RPMI8226 (cell line): ENCODE measurements around the gene TMC4.
A peak's percentile ranks its signal among the peaks of the same experiment; 100 is the strongest.
"Not testable (repeated sequence)": the region's sequence is repeated elsewhere in the genome, so short reads cannot be mapped to it uniquely, and the experiment has no call there.

Experiments
- DNase-seq: peaks from one replicate; pipeline ENCODE4 v3.0.0-alpha.2; 2015

Gene TMC4

DNA sequence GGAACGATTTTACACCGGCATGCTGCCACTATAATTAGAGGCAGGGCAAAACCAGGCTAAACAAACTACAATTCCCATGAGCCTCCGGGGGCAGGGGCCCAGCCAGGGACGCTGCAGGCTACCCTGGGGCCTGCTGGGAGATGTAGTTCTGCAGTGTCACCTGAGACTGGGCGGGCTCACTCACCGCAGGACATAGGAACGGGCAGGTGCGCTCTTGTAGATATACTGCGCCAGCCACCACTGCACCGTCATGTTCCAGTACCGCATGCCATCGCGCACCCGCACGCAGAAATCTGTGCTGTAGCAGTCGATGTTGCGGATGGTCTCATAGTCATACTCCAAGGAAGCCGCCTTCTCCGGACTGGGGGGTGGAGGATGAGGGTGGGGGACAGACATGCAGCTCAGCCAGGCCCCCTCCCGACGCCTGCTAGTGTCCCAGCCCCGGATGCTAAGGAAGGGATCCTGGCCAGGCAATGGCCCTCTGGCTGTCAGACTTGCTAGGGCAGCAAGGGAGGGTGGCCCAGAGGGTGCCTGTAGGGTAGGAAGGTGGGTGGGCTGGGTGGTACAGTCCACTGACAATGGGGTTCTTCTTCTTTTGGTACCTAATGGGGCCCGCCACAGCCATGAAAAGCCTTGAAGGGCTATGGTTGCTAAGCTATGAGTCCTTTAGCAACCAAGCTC lies 5.8 kb upstream of the TMC4 start:
- no peak for DNase-seq

DNA sequence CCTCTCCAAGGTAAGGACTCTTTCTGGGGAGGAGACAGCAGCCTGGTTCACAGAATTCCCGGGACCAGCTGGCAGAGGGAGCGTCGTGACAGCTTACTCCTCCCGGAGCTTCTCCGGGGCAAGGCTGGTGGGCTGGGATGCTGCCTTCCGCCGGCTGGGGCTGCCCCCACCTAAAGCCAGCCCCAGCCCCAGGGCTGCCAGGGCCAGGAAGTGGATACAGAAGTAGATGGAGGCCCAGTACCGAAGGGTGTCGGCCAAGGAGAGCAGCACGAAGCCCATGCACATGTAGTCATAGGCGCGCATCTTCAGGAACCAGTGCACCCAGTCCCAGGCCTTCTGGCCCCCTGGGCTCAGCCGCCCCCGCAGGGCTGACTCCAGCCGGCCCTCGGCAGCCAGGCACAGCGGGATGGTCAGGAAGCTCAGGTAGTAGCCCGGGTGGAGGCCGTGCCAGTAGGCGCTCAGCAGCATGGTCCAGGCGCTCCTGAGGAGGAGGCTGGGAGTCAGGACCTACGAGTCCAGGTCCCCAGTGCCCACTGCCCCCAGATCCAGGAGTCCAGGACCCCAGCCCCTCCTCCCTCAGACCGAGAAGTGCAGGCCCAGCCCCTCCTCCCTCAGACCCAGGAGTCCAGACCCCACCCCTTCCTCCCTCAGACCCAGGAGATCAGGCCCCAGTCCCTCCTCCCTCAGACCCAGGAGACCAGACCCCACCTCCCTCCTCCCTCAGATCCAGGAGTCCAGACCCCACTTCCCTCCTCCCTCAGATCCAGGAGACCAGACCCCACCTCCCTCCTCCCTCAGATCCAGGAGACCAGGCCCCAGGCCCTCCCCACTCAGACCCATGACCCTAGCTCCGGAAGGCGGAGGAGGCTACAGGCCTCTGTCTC lies 1.2 kb upstream of the TMC4 start:
- DNase-seq, result no peak

DNA sequence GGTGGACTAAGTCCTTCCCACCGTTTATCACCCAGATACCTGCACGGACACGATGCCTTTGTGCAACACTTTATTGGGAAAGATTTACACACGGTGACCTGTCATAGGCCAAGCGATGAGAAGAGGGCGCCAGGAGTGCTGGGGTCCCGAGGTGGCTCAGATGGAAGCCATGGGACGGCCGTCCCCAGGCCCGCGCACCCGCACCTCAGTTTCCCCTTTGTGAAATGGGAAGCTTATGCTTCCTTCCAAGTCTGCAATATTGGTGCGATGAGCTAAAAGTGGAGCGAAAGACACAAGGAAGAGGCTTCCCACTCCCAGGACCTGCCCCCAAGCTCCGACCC lies 369 bp upstream of the TMC4 start:
- no peak for DNase-seq

DNA sequence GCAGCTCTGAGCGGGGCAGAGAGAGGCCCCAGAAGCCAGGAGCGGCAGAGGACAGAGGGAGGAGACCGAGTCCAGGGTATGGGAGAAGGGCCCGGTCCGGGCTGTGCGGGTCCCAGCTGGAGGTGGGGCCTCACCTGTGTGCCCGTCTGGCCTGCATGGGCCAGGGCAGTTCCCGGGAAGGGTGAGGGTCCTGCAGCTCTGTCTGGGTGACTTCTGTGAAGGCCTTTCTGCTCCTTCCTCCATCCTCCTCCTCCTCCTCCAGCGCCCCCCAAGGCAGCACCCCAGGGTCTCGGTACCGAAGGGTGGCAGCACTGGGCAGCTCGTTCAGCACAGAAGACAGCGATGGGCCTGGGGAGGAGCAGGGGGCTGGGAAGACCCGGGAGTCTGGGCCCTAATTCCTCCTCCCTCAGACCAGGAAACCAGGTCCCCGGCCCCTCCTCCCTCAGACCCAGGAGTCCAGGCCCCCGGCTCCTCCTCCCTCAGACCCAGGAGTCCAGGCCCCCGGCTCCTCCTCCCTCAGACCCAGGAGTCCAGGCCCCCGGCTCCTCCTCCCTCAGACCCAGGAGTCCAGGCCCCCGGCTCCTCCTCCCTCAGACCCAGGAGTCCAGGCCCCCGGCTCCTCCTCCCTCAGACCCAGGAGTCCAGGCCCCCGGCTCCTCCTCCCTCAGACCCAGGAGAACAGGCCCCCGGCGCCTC lies 1.1 kb downstream of the TMC4 start:
- DNase-seq, result not testable (repeated sequence)

DNA sequence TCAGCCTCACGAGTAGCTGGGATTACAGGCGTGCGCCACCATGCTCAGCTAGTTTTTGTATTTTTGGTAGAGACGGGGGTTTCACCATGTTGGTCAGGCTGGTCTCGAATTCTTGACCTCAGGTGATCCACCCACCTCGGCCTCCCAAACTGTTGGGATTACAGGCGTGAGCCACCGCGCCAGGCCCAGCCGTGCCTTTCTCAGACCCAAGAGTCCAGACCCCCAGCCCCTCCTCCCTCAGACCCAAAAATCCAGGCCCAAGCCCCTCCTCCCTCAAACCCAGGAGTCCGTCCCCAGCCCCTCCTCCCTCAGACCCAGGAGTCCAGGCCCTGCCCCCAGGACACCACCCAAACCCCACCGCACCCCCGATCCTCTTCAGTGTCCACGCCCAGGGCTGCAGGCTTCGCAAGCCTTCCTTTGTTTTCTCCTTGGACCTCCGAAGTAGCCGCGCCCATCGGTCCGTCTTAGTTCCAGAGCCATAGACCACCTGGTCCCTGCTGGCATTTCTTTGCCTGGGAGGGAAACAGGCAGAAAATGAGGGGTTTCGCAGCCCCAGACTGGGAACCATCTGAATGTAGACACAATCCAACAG lies 3.7 kb downstream of the TMC4 start:
- DNase-seq, result no peak

DNA sequence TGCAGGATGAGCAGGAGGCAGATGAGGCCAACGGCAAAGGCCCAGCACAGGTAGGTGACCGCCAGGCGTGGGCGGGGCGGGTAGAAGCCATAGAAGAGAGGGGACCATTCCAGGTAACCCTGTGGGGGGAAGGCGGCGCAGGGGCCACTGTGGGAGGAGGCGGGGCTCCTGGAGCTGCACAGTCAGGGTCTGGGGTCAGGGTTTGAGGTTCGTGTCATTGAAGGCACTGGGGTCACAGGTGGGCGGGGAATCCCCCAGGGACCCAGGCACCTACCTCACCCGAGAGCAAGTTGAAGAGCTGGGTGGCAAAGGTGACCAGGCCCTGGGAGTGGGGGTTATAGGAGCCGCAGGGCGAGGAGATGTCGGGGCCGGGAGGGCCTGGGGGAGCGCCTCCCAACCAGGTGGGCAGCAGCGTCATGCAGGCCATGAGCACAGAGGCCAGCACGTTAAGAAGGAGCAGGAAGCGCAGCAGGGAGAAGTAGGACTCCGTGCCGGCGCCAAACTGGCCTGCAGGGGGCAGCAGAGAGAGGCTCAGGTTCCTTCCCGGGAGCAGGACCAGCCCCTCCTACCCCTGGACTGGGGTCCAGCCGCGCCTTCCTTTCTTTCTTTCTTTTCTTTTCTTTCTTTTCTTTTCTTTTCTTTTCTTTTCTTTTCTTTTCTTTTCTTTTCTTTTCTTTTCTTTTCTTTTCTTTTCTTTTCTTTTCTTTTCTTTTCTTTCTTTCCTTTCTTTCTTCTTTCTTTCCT lies 4.6 kb downstream of the TMC4 start:
- DNase-seq, result peak; percentile 90

DNA sequence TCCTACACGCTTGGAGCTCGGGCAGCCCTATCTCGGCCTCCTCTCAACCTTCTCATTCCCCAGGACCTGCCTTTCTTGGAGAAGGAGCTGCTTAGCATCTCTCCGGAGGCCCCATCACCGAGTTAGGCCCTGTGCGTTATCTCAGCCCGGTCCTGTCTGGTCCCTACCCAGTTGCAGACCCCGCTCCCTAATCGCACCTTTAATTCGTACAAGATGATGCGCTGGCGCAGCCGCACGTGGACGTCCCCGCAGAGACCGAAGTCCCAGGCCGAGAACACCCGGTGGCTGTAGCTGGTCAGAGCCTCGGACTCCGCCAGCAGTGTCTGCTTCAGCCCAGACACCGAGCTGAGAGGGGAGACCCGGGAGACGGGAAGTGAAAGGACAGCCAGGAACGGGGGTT lies 7.7 kb downstream of the TMC4 start:
- DNase-seq, result no peak

DNA sequence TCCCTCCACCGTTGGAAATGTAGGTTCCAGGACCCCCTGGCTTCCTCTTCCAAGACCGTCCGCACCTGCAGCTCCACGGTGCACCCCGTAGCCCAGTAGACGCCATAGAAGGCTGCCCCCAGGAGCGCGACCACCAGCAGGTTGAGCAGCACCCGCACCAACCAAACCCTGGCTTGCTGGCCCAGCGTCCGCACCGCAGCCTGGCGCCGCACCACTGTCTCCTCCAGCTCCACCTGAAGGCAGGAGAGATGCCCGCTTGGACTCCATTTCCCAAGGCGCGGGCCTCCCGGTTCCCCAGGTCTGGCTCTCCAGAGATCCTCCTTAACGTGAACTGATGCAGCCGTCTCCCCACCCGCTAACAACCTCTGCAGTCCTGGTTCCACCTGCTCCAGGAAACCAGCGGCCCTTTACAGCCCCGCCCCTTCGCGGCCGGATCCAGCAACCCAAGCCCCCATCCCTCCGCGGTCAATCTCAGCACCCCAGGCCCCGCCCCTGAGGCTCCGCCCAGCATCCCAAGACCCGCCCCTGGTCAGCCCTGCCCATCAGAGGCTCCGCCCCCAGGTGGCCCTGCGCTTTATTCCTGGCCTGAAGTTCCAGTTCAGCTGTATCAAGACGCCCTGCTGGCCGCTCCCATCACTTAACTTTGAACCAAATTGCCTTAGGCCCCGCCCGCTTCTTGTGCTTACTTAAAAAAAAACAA lies 8.4 kb downstream of the TMC4 start:
- DNase-seq, result peak; percentile 30

DNA sequence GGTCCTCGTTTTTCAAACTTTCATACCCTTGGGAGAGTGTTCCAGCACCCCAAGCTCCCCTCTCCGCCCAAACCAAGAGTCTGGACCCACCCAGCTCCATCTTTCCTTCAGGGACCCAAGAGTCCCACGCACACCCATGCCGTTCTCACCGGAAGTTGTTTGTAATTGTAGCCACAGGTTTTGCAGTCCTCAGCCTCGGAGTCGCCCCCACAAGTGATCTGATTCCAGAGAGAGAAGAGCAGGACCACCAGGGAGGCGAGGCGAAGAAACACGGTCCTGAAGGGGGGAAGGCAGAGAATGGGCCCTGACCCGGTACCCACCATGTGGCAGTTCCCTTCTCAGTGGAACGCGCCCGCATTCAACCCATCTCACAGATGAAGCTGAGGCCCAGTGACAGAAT lies 10.1 kb downstream of the TMC4 start:
- no peak for DNase-seq

DNA sequence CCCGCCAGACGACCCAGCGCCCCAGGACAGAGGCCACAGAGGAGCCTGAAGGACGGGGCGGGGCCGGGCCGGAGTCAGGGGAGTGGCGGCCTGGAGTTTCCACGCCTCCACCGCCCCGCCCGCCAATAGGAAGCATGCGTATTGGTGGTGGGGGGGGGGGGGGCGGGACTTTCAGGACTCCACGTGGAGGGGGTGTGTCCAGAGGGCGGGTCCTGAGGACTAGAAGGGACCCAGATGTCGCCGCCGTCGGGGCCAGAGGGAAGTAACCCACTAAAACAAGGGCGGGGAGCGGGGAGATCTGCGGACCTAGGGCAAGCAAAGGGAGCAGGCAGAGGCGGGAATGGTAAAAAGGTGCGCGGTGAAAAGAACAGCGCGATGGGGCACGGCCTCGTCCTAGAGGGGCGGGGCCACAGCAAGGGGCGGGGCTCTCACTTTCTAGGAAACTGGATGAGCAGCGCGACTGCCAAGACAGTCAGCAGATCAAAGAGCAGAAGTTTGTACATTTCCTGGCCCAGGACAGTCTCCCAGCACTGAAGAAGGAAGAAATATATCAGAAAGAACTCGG lies 10.6 kb downstream of the TMC4 start:
- peak; percentile 94 for DNase-seq

DNA sequence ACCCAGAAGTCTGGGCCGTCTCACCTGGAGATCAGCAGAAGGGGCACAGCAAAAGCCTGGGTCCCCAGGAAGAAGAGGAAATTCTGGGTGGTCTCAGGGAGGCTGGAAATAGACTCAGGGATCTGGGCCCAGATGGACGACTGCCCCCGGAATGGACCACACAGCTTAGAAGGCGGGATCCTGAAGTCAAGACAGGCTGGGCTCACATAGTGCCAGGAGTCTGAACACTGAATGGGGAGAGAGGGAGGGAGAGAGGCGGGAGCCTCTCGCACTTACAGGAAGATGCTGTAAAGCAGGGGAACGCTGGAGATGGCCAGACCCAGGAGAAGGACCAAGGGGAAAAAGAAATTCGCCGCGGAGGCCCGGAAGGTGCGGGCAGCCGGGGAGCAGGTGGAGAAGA lies 12.1 kb downstream of the TMC4 start:
- DNase-seq, result no peak

DNA sequence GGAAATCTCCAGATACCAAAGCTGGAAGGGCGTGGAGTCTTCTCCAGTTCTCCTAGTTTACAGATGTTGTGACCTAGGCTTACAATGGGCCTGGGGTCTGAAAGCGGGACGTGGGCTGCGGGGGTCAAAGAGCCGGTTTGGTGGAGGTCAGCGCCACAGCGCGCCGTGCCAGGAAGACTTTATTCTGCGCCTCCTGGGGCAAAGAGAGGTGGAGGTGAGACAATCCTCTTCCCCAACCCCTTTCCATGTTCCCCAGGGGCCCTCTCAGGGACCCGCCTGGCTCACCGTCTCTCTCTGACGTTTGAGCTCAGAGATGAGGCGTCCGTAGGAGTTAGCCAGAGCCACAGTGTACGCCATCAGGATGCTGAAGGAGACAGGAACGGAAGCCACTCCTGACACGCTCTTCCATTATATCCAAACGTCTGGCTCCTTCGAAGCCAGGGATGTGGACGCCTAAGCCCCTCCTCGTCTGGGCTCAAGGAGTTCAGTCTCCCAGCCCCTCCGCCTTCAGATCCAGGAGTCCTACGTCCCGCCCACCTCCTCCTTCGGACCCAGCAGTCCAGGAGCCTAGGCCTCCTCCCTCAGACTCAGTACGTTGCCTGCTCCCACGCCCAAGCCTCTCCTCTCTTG lies 12.7 kb downstream of the TMC4 start:
- no peak for DNase-seq

DNA sequence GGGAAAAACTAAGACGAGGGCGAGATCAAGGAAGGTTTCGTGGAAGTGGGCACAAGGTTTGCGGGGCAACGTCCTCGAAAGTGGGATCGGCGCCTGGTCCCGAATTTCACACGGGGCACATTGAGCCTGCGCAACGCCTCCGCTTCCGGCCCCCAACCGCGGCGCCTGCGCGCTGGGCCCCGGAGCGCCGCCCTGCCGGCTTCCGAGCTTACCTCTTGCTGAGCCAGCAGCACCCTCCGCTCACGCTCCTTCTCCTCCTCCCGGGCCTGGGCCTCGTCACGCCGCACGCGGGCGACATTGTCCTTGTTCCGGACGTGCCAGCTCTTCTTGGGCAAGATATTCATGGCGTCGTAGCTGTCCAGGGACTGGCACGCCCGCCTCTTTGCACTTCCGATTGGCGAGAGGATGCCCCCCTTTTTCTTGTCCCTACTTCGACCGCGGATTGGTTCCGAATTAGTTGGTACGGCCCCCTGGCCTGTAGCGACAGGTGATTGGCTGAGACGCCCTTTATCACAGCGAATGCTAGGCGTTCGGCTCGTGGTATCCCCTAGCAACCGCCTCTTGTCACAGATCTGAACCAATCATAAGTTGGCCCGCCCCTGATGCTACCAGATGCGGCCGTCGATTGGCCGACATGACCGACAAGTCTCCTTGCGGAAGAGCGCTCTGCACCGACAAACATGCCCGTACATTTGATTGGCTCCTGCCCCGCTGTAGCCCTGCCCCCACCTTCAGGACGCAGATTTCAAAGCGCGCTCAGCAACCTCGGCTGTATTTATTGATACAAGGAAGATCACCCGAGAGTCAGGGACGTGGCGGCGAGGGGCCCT lies 13.4 kb downstream of the TMC4 start, which contains the start of gene LENG1:
TSS of gene LENG1 (minus strand) at position 370 of the 830 bp plus-strand sequence. CDS start at position 344, 26 bp downstream.
- DNase-seq, result peak; percentile 100

DNA sequence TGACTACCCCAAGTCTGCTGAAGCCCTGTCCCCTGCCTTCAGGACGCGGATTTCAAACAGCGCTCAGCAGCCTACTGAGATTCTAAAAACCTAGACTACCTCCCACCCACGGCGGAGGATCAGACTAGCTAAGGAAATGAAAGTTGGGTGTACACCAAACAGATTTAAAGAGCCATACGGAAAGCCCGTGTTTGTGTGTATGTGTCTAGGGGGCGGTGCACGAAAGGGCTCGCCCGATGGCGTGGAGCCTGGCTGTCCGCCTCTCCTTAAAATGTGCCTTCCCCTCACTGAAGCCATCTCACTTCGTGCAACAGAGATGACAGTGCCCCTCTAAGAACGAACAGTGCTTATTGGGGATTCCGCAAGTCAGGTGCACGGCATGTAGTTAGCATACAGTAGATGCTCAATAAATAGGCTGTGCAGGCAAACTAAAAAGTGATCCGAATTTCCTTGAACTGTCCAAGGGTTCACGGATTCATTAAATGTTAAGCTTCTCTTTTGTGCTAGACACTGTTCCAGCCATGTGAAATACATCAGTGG lies 14.1 kb downstream of the TMC4 start:
- DNase-seq, result peak; percentile 63

DNA sequence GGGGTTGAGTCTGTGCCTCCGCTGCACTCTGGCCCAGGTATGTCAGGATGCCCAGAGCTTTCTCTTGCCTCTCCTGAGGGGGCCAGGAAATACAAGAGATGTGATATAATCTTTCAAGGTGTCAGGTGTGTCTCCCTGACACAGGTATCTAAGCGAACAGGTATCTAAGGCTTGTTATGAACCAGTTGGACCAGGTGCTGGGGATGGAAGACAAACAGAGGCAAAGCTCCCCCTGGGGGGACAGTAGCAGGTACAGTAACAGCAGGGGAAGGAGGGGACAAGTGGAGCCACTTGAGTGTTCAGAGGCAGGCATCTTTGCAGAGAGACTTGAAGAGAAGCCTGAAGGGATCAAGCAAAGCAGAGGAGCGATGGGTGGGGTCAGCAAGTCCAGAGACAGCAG lies 16.0 kb downstream of the TMC4 start:
- DNase-seq, result no peak

DNA sequence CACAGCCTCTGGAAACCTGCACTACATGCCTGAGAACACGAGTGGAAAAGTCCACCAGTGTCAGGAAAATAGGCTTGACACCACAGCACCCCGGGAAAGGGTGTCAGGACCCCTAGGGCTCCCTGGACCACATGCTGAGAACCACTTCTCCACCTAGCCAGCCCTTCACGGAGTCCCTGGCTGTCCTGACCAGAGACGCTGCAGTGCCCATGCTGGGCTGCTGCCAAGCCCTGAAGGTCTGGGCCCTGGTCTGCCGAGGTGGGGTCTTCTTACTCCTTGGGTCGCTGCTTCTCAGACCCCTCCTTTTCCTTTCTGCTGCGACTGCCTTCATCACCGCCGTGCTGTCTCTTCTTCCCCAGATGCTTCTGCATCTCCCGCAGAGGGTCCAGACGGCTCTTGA lies 16.5 kb downstream of the TMC4 start:
- DNase-seq, result no peak

DNA sequence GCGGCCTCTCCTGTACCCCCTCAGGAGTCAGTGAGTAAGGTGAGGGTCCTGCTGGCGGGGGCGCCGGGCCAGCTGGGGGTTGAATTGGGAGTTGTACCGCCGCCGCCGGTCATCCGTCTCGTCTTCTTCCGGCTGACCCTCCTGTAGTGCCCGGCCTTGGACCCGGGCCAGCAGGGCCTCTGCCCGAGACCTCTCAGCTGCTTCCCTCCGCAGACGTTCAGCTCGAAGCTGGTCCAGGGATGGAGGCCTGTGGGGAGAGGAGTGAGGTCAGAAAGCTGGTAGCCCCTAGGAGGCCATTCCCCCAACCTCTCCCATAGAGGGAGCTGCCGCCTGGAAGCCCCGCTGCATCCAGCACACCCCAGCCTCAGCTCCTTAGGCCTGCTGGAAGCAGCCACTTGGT lies 17.3 kb downstream of the TMC4 start:
- DNase-seq, result no peak

DNA sequence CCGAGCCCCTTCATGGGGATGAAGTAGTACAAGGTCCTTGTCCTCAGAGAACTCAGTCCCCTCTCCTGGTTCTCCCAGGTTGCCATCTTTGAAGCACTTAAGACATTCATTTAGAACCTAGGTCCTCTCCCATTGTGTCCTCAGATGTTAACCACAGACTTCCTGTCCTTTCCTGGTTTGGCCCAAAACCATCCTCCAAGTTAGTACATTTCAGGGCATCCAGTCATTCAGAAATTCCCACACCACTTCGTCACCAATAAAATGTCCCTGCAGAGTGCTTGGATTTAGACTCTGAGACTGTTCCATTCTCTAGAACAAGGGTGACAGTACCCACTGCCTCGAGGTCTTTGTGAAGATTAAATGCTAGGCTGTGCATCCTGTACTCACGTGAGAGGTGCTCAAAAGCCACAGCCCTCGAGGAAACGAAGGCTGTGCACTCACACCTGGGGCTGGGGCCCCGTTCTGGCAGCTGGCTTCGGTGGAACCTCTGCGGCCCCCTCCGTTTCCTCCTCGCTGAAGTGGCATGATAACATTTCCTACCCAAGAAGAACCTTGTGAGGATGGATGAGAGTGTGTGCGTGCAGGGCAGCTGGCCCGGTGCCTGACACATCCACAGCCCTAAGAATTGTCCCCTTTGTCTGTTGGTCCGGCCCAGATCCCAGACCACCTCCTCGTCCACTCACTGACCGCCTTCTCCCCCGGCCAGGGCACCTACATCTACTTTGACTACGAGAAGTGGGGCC lies 18.2 kb downstream of the TMC4 start:
- no peak for DNase-seq

DNA sequence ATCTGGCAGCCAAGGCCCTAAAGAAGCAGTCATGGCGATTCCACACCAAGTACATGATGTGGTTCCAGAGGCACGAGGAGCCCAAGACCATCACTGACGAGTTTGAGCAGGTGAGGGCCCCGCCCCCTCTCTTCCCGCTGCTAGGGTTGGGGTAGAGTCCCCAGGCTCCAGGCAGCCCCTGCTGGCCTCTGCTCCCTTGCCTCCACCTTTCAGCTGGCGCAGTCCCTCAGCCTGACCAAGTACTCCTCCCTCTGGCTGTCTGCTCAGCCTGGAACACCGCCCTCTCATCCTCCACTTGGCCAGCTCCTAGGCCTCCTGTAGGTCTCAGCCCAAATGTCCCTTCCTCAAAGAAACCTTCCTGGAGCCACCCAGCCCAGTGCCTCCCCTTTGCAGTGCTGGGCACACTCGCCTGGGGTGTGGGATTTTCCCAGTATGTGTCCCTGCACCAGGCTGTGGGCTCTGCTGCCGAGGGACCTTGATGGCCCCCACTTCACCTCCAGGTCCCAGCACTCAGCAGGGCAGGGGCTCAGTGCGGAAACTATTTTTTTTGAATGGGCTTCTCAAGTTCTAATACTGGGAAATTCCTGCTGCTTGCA lies 19.1 kb downstream of the TMC4 start:
- no peak for DNase-seq
